ENCODE results near the gene PLPPR5. TPM values are rescaled to one million over a fixed set of nuclear protein-coding genes. Genes with fewer than 3 reads are reported as not detected.

The PLPPR5 gene
- total and polyA plus RNA-seq, 2 experiments from 2014 or later = not detected

DNA sequence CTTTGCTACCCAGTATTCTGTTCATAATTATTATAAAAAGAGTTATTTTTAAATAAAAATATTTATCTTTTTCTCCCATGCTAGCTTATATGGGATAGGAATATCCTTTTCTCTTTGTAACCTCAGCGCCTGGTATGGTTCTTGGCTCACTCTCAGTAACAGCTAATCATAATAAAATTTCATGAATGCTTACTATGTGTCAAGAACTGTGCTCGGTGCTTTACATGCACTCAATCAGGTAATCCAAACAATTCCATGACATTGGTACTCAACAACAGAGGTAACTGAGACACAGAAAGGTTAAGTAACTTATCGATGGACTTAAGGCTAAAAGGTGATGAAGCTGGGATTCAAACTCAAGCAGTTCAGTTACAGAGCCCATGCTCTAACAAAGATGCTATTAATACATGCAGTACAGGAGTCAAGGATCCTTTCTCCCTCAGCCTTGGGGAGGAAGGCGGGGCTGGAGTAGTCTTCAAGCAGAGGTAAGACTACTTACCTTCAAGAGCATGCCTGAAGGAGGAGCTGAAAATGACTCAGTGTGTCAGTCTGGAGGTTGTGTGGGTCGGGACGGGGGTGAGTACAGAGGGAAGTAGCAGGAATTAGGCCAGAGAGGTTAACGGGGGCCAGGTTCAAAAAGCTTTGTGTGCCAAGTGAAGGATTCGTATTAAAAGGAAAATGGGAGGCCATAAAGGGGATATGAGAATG lies 73.4 kb downstream of the PLPPR5 start:
- H4K20me1 ChIP-seq (ENCODE audit: insufficient read depth) = no peaks in the 10 kb centered on the region
- H3K36me3 ChIP-seq (ENCODE audit: low read depth) = no peaks in the 10 kb centered on the region
- no peaks in the 10 kb centered on the region for H3K79me2 ChIP-seq (ENCODE audit: insufficient read depth)
- WGBS, 2 experiments (ENCODE audit: low coverage in 1 of 2, low lambda C conversion rate in 2 of 2, missing lambda C conversion rate in 2 of 2) = 73 to 76% methylated on average over 8 of the region's 8 CpGs
- H3K4me1 ChIP-seq (ENCODE audit: insufficient read depth) = no peaks in the 10 kb centered on the region
- H3K27me3 ChIP-seq (replicated peaks; ENCODE audit: insufficient read depth) = no peaks in the 10 kb centered on the region
- H3K9ac ChIP-seq = no peak overlapping the region
- H2AFZ ChIP-seq = no peak overlapping the region
- no peaks in the 10 kb centered on the region for H3K9me2 ChIP-seq (ENCODE audit: insufficient read depth)
- no peaks in the 10 kb centered on the region for H3K9me3 ChIP-seq (ENCODE audit: low read depth)
- no peak overlapping the region for H3K4me2 ChIP-seq (ENCODE audit: unreplicated experiment)
- no peak for TF ChIP-seq EZH2 (IDR thresholded peaks at IDR 0.05; ENCODE audit: insufficient read depth, poor library complexity, severe bottlenecking)
- TF ChIP-seq EZH2phosphoT487 (IDR thresholded peaks at IDR 0.05; ENCODE audit: insufficient read depth, low read depth) = no peak
- no peak for DNase-seq
- H3F3A ChIP-seq (ENCODE audit: insufficient read depth) = no peaks in the 10 kb centered on the region
- in situ Hi-C loops (cut with MboI) = no loop called here
- no peak overlapping the region for H3K4me3 ChIP-seq
- no peak overlapping the region for H3K27ac ChIP-seq

DNA sequence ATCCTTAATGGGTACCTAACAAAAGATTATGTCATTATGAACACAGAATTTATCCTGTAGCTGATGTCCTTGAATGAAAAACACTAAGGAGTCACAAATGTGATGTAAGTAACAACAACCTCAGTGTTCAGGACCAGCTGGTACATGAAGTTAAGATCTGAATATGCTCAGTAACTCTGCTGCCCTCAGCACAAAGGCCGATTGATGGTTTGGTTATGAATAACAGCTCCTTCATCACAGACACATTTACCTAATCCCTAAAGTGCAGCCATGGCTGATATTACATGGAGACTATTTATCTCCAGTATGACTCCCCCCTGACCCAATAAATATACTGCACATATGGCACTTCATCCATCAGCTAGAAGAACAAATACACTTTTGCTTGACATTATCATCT lies 75.2 kb downstream of the PLPPR5 start:
- no peaks in the 10 kb centered on the region for H3K9me3 ChIP-seq (ENCODE audit: low read depth)
- TF ChIP-seq EZH2phosphoT487 (IDR thresholded peaks at IDR 0.05; ENCODE audit: insufficient read depth, low read depth) (no peak), EZH2 (IDR thresholded peaks at IDR 0.05; ENCODE audit: insufficient read depth, poor library complexity, severe bottlenecking) (no peak)
- WGBS, 2 experiments (ENCODE audit: low coverage in 1 of 2, low lambda C conversion rate in 2 of 2, missing lambda C conversion rate in 2 of 2) = 100% methylated on average over 1 of the region's 1 CpG
- H3K27me3 ChIP-seq (replicated peaks; ENCODE audit: insufficient read depth) = no peaks in the 10 kb centered on the region
- peaks cover 8% of the 10 kb centered on the region; the same call in 1 of the 2 replicates for H3F3A ChIP-seq (ENCODE audit: insufficient read depth)
- in situ Hi-C loops (cut with MboI) = no loop called here
- H2AFZ ChIP-seq = no peak overlapping the region
- H3K79me2 ChIP-seq (ENCODE audit: insufficient read depth) = no peaks in the 10 kb centered on the region
- no peak overlapping the region for H3K27ac ChIP-seq
- no peak for DNase-seq
- peaks cover 8% of the 10 kb centered on the region for H3K4me1 ChIP-seq (ENCODE audit: insufficient read depth)
- no peaks in the 10 kb centered on the region for H4K20me1 ChIP-seq (ENCODE audit: insufficient read depth)
- no peak overlapping the region for H3K4me3 ChIP-seq
- no peak overlapping the region for H3K9ac ChIP-seq
- H3K36me3 ChIP-seq (ENCODE audit: low read depth) = no peaks in the 10 kb centered on the region
- H3K4me2 ChIP-seq (ENCODE audit: unreplicated experiment) = no peak overlapping the region
- H3K9me2 ChIP-seq (ENCODE audit: insufficient read depth) = no peaks in the 10 kb centered on the region

GRCh38 chr1:98926597-98926996 lies 78.1 kb downstream of the PLPPR5 start:
- Histone ChIP-seq H3K79me2 (ENCODE audit: insufficient read depth) (no peaks in the 10 kb centered on the region), H3K4me1 (ENCODE audit: insufficient read depth) (peaks cover 13% of the 10 kb centered on the region), H3K9ac (no peak overlapping the region), H3K9me3 (ENCODE audit: low read depth) (no peaks in the 10 kb centered on the region), H3K36me3 (ENCODE audit: low read depth) (no peaks in the 10 kb centered on the region), H2AFZ (no peak overlapping the region), H3K4me2 (ENCODE audit: unreplicated experiment) (no peak overlapping the region), H3K27me3 (replicated peaks; ENCODE audit: insufficient read depth) (no peaks in the 10 kb centered on the region), H3F3A (ENCODE audit: insufficient read depth) (peaks cover 8% of the 10 kb centered on the region; the same call in 1 of the 2 replicates), H4K20me1 (ENCODE audit: insufficient read depth) (no peaks in the 10 kb centered on the region), H3K9me2 (ENCODE audit: insufficient read depth) (no peaks in the 10 kb centered on the region), H3K27ac (no peak overlapping the region), H3K4me3 (no peak overlapping the region)
- TF ChIP-seq EZH2 (IDR thresholded peaks at IDR 0.05; ENCODE audit: insufficient read depth, poor library complexity, severe bottlenecking) (no peak), EZH2phosphoT487 (IDR thresholded peaks at IDR 0.05; ENCODE audit: insufficient read depth, low read depth) (no peak)
- in situ Hi-C loops (cut with MboI) = no loop called here
- WGBS, 2 experiments (ENCODE audit: low coverage in 1 of 2, low lambda C conversion rate in 2 of 2, missing lambda C conversion rate in 2 of 2) = 86 to 89% methylated on average over 4 of the region's 4 CpGs
- no peak for DNase-seq

DNA sequence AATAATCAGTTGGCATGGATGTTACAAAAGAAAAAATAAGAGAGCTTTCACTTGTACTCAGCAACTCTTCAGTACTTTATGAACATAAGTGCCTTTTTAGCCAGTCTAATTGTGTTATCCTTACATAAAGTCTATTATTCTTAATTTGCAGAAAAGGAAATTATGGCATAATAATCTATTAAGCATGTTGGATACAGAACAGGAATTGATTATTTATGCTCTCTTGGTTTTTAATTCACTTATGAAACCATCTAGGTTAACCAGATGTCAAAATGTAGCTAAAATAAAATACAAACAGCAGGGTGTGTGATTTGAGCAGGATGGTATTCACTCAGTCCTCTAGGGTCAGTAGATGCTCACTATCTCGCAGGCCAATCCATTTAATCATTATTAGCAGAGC lies 79.7 kb downstream of the PLPPR5 start:
- no peak overlapping the region for H3K27ac ChIP-seq
- no peak overlapping the region for H3K4me3 ChIP-seq
- H3K79me2 ChIP-seq (ENCODE audit: insufficient read depth) = no peaks in the 10 kb centered on the region
- no peaks in the 10 kb centered on the region for H3K27me3 ChIP-seq (replicated peaks; ENCODE audit: insufficient read depth)
- no peaks in the 10 kb centered on the region for H4K20me1 ChIP-seq (ENCODE audit: insufficient read depth)
- TF ChIP-seq EZH2phosphoT487 (IDR thresholded peaks at IDR 0.05; ENCODE audit: insufficient read depth, low read depth) = no peak
- no peak for TF ChIP-seq EZH2 (IDR thresholded peaks at IDR 0.05; ENCODE audit: insufficient read depth, poor library complexity, severe bottlenecking)
- no peak for DNase-seq
- H3K36me3 ChIP-seq (ENCODE audit: low read depth) = no peaks in the 10 kb centered on the region
- no peak overlapping the region for H3K9ac ChIP-seq
- no peak overlapping the region for H2AFZ ChIP-seq
- no peaks in the 10 kb centered on the region for H3K9me3 ChIP-seq (ENCODE audit: low read depth)
- WGBS, 2 experiments (ENCODE audit: low coverage in 1 of 2, low lambda C conversion rate in 2 of 2, missing lambda C conversion rate in 2 of 2) = 48 to 54% methylated on average over 1 of the region's 1 CpG
- H3K4me2 ChIP-seq (ENCODE audit: unreplicated experiment) = no peak overlapping the region
- H3K9me2 ChIP-seq (ENCODE audit: insufficient read depth) = no peaks in the 10 kb centered on the region
- peaks cover 15% of the 10 kb centered on the region for H3F3A ChIP-seq (ENCODE audit: insufficient read depth)
- peaks cover 27% of the 10 kb centered on the region for H3K4me1 ChIP-seq (ENCODE audit: insufficient read depth)
- in situ Hi-C loops (cut with MboI) = no loop called here

All from GM23248 (cell line).